Mucosa of gallbladder (tissue), 1 donor: Measurements from ENCODE around the gene ABCA4. TPM values are rescaled to one million over a fixed set of nuclear protein-coding genes. Genes with fewer than 3 reads are reported as not detected.

Source experiments
- DNase-seq: peaks from one replicate; pipeline ENCODE4 v3.0.0-alpha.2; 2020; ENCODE audit warnings: low spot score
- total RNA-seq: library from RNA; stranded (reverse); gene quantifications from one replicate; pipeline ENCODE4 v1.2.1, GENCODE V29; 2021
- donor health status: DM: no; HTN: no; CAD: no.

The ABCA4 gene
- total RNA-seq, 1 donor from 2014 or later, result 0.26 TPM

- no peak for DNase-seq
These were observed 37.3 kb downstream of the ABCA4 start for GRCh38 chr1:94083681-94084080.

GRCh38 chr1:94081566-94082344, 39.2 kb downstream of the ABCA4 start:
- no peak for DNase-seq

GRCh38 chr1:94079989-94080388, 41.0 kb downstream of the ABCA4 start:
- DNase-seq, result no peak

GRCh38 chr1:94079080-94079940, 41.6 kb downstream of the ABCA4 start:
- no peak for DNase-seq

- no peak for DNase-seq
These were observed 48.0 kb downstream of the ABCA4 start for GRCh38 chr1:94072840-94073522.

- DNase-seq, result no peak
These were observed 49.0 kb downstream of the ABCA4 start for GRCh38 chr1:94071976-94072375.

GRCh38 chr1:94071391-94071790, 49.6 kb downstream of the ABCA4 start:
- DNase-seq, result no peak

- DNase-seq, result no peak
These were observed 50.1 kb downstream of the ABCA4 start for GRCh38 chr1:94070865-94071264.

GRCh38 chr1:94069919-94070285, 51.0 kb downstream of the ABCA4 start:
- DNase-seq, result no peak

GRCh38 chr1:94068999-94069918, 51.7 kb downstream of the ABCA4 start:
- peak; percentile 67 for DNase-seq

GRCh38 chr1:94068096-94068998, 52.6 kb downstream of the ABCA4 start:
- peak; percentile 61 for DNase-seq

GRCh38 chr1:94067196-94067595, 53.8 kb downstream of the ABCA4 start:
- DNase-seq, result no peak

GRCh38 chr1:94063379-94063778, 57.6 kb downstream of the ABCA4 start:
- DNase-seq, result peak; percentile 66

GRCh38 chr1:94061513-94062443, 59.2 kb downstream of the ABCA4 start:
- peak; percentile 72 for DNase-seq

- no peak for DNase-seq
These were observed 60.2 kb downstream of the ABCA4 start for GRCh38 chr1:94060720-94061119.

- DNase-seq, result no peak
These were observed 62.2 kb downstream of the ABCA4 start for GRCh38 chr1:94058766-94059165.

- no peak for DNase-seq
These were observed 64.0 kb downstream of the ABCA4 start for GRCh38 chr1:94056996-94057395.

GRCh38 chr1:94056171-94056570, 64.8 kb downstream of the ABCA4 start:
- no peak for DNase-seq

GRCh38 chr1:94055459-94056122, 65.4 kb downstream of the ABCA4 start:
- no peak for DNase-seq
